ENCODE measurements around the gene LRRC47. TPM values are rescaled to one million over a fixed set of nuclear protein-coding genes. Genes with fewer than 3 reads are reported as not detected.
"Not testable (repeated sequence)": the region's sequence is repeated elsewhere in the genome, so short reads cannot be mapped to it uniquely, and the experiment has no call there.

Gene LRRC47
- total RNA-seq, 3 donors from 2014 or later: 31.5 to 34.2 (median 34.2) TPM

DNA sequence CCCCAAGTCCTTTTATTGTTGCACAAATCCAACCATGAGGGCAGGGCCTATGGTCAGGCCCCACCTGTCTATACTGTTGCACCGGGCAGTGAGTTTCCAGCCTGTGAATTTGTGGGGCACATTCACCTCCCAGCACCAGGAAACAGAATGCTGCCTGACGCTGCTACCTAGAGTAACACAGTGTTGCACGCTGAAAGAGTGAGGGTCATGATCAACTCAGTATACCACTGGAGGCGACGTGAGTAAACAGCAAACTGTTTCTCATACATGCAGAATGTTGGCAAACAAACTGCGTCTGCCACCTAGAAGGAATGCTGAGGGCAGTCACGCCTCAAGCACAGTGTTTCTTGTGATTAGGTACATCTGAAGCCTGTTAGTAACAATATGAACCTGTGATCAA is 13.4 kb upstream of the LRRC47 start:
- Histone ChIP-seq H3K9me3 (no peaks in the 10 kb centered on the region), H3K27ac (no peak overlapping the region), H3K4me3 (no peak overlapping the region), H3K27me3 (no peaks in the 10 kb centered on the region), H3K36me3 (no peaks in the 10 kb centered on the region), H3K4me1 (no peaks in the 10 kb centered on the region)
- DNase-seq (ENCODE audit: low spot score in 2 of 2): no peak
- TF ChIP-seq POLR2A (IDR thresholded peaks at IDR 0.05) (no peak), POLR2AphosphoS5 (IDR thresholded peaks at IDR 0.05) (no peak)
- TF ChIP-seq, protein P1, sequence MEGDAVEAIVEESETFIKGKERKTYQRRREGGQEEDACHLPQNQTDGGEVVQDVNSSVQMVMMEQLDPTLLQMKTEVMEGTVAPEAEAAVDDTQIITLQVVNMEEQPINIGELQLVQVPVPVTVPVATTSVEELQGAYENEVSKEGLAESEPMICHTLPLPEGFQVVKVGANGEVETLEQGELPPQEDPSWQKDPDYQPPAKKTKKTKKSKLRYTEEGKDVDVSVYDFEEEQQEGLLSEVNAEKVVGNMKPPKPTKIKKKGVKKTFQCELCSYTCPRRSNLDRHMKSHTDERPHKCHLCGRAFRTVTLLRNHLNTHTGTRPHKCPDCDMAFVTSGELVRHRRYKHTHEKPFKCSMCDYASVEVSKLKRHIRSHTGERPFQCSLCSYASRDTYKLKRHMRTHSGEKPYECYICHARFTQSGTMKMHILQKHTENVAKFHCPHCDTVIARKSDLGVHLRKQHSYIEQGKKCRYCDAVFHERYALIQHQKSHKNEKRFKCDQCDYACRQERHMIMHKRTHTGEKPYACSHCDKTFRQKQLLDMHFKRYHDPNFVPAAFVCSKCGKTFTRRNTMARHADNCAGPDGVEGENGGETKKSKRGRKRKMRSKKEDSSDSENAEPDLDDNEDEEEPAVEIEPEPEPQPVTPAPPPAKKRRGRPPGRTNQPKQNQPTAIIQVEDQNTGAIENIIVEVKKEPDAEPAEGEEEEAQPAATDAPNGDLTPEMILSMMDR (IDR thresholded peaks at IDR 0.05): no peak
- intact Hi-C loops (cut with DNase I; ENCODE audit: low total_unique reads): no loop called here

DNA sequence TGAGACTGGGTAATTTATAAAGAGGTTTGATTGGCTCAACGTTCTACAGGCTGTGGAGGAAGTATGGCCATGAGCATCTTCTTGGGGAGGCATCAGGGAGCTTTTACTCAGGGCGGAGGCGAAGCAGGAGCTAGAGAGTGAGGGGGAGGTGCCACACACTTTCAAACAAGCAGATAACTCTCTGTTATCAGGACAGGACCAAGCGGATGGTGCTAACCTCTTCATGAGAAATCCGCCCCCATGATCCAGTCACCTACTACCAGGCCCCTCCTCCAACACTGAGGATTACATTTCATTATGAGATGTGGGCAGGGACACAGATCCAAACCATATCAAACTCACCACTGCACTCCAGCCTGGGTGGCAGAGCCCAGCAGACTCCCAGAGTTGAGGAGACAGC is 11.5 kb upstream of the LRRC47 start:
- no peak overlapping the region for H3K27ac ChIP-seq
- no peaks in the 10 kb centered on the region for H3K4me1 ChIP-seq
- intact Hi-C loops (cut with DNase I; ENCODE audit: low total_unique reads): no loop called here
- no peak overlapping the region for H3K4me3 ChIP-seq
- peaks cover 0 to 8% of the 10 kb centered on the region in 2 donors for H3K27me3 ChIP-seq
- TF ChIP-seq POLR2AphosphoS5 (IDR thresholded peaks at IDR 0.05): no peak
- no peak for TF ChIP-seq POLR2A (IDR thresholded peaks at IDR 0.05)
- TF ChIP-seq, protein P1 (IDR thresholded peaks at IDR 0.05): no peak
- no peaks in the 10 kb centered on the region for H3K9me3 ChIP-seq
- H3K36me3 ChIP-seq: no peaks in the 10 kb centered on the region
- no peak for DNase-seq (ENCODE audit: low spot score in 2 of 2)

DNA sequence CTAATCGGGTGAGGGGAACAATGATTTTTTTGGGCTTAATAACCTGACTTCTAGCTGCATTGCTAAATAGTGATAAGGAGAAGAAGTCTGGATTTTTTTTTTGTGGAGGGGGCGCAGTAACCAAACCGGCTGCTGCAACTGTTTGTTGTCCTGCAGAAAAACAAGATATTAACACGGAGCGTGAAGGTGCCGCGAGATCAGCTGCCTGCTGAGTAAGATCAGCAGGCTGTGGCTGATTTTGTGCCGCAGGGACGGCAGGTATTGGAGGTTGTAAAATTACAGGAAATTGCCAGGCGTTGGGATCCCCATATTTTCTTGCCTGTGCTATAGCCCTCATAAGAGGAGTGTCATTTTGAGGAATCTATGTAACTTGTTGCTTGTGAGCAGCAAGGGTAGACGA is 8.7 kb upstream of the LRRC47 start:
- no peak for TF ChIP-seq POLR2A (IDR thresholded peaks at IDR 0.05)
- TF ChIP-seq, protein P1 (IDR thresholded peaks at IDR 0.05): no peak
- no peak for TF ChIP-seq POLR2AphosphoS5 (IDR thresholded peaks at IDR 0.05)

DNA sequence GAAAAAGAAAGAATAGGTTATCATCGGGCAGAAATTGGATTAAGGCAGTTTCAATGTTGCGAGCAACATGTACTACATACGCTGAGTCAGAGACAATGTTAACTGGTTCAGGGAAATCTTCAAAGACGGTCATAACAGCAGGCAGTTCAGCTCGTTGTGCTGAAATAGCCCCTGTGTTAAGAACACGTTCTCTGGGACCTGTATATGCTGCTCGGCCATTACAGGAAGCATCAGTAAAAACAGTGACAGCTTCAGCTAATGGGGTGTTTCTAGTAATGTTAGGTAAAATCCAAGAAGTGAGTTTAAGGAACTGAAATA is 8.3 kb upstream of the LRRC47 start:
- H3K4me3 ChIP-seq; intact Hi-C loops (cut with DNase I; ENCODE audit: low total_unique reads): not testable (repeated sequence)

More for the DNA sequence above, 8.7 kb upstream of the LRRC47 start:
- H3K4me1 ChIP-seq: no peaks in the 10 kb centered on the region
- H3K27ac ChIP-seq: no peak overlapping the region
- intact Hi-C loops (cut with DNase I; ENCODE audit: low total_unique reads): no loop called here
- H3K27me3 ChIP-seq: peaks cover 0 to 8% of the 10 kb centered on the region in 2 donors
- no peaks in the 10 kb centered on the region for H3K36me3 ChIP-seq
- no peak for DNase-seq (ENCODE audit: low spot score in 2 of 2)
- no peak overlapping the region for H3K4me3 ChIP-seq
- no peaks in the 10 kb centered on the region for H3K9me3 ChIP-seq

DNA sequence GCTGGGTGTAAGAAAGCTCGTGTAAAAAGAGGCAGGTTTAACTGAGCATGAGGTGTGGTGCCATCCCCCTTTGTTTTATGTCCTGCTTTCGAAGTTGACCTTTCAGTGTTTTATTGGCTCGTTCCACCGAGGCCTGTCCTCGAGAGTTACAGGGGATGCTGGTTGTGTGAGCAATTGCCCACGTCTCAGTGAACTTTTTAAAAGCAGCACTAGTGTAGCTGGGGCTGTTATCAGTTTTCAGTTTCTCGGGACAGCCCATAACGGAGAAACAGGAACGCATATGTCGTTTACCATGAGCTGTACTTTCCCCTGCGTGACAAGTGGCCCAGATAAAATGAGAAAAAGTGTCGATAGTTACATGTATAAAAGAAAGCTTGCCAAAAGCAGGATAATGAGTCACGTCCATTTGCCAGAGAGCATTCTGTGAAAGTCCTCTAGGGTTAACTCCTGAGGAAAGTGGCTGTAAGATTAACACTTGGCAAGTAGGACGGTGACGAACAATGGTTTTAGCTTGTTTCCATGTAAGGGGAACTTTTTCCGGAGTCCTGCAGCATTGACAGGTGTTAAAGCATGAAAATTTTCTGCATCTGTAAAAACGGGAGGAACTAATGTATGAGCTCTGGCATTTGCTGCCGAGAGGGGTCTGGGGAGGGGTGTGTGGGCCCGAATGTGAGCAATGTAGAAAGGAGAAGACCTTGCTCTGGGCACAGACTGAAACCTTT is 7.8 kb upstream of the LRRC47 start:
- no peaks in the 10 kb centered on the region for H3K9me3 ChIP-seq
- no peaks in the 10 kb centered on the region for H3K4me1 ChIP-seq
- no peak overlapping the region for H3K27ac ChIP-seq
- no peak overlapping the region for H3K4me3 ChIP-seq
- intact Hi-C loops (cut with DNase I; ENCODE audit: low total_unique reads): no loop called here
- no peaks in the 10 kb centered on the region for H3K36me3 ChIP-seq
- no peak for DNase-seq (ENCODE audit: low spot score in 2 of 2)
- peaks cover 0 to 8% of the 10 kb centered on the region in 2 donors for H3K27me3 ChIP-seq
- TF ChIP-seq POLR2A (IDR thresholded peaks at IDR 0.05) (no peak), POLR2AphosphoS5 (IDR thresholded peaks at IDR 0.05) (no peak)

More for the DNA sequence above, 8.3 kb upstream of the LRRC47 start:
- not testable (repeated sequence) for H3K36me3 ChIP-seq; H3K27me3 ChIP-seq; H3K27ac ChIP-seq; H3K4me1 ChIP-seq; DNase-seq (ENCODE audit: low spot score in 2 of 2); H3K9me3 ChIP-seq

DNA sequence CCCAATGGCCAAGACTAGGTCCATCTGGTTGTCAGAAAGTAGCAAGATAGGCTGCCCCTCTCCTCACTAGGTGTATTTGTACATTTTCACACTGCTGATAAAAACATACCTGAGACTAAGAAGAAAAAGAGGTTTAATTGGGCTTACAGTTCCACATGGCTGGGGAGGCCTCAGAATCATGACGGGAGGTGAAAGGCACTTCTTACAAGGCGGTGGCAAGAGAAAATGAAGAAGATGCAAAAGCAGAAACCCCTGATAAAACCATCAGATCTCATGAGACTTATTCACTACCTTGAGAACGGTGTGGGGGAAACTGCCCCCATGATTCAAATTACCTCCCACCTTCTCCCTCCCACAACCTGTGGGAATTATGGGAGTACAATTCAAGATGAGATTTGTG is 4.5 kb upstream of the LRRC47 start:
- H3K36me3 ChIP-seq; H3K4me3 ChIP-seq; DNase-seq (ENCODE audit: low spot score in 2 of 2); H3K27ac ChIP-seq; H3K27me3 ChIP-seq; H3K4me1 ChIP-seq; H3K9me3 ChIP-seq; intact Hi-C loops (cut with DNase I; ENCODE audit: low total_unique reads): not testable (repeated sequence)
